GM19043 (cell line): ENCODE data around the gene LYRM2.
A peak's percentile ranks its signal among the peaks of the same experiment; 100 is the strongest.

Source experiments
- ATAC-seq: cut with Tn5 transposase; IDR thresholded peaks from one replicate; pipeline ENCODE4 v1.9.1; 2021; ENCODE audit warnings: low read depth; ENCODE audit not compliant: unreplicated experiment

Gene LYRM2

DNA sequence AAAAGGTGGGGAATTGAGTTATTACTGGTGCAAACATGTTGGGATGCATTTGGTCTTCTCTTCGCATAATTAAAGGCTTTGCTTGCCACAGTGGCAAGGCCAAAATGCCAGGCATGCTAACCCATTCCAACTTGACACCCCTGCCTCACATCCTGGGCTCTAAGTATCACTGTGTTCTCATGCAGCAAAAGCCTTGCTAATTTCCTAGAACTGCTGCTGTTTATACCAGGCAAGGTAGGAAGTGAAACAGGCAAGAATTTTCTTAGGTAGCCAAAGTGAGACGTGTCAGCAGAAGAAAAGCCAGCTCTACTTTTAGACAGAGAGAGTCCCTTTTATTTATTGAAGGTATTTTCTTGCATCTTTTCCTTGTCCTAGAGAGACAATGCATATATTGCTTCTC, 41.2 kb downstream of the LYRM2 start:
- no peak for ATAC-seq

- no peak for ATAC-seq
Measured at GRCh38 chr6:89596484-89596883, 42.1 kb downstream of the LYRM2 start.

- ATAC-seq, result peak; percentile 90
Measured at GRCh38 chr6:89596056-89596455, 42.5 kb downstream of the LYRM2 start.

DNA sequence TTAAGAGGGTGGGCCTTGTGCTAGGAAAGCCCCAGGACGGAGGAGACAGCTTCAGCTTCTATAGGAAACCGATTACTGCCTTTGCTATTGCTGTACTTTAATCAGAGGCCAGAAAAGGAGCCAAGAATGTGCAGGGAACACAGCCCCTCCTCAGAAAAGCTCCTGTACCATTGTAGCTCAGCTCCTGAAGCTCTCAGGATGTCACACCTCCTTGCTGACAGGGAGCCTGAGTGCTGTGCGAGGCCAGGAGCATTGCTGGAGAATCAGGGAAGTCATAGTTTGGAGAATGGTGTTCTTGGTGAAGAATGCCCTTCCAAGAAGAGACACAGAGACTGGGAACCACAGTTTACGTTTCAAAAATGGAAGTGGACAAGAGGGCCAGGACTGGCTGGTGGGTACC, 46.8 kb downstream of the LYRM2 start:
- no peak for ATAC-seq

GRCh38 chr6:89590133-89590532, 48.4 kb downstream of the LYRM2 start:
- ATAC-seq, result no peak

DNA sequence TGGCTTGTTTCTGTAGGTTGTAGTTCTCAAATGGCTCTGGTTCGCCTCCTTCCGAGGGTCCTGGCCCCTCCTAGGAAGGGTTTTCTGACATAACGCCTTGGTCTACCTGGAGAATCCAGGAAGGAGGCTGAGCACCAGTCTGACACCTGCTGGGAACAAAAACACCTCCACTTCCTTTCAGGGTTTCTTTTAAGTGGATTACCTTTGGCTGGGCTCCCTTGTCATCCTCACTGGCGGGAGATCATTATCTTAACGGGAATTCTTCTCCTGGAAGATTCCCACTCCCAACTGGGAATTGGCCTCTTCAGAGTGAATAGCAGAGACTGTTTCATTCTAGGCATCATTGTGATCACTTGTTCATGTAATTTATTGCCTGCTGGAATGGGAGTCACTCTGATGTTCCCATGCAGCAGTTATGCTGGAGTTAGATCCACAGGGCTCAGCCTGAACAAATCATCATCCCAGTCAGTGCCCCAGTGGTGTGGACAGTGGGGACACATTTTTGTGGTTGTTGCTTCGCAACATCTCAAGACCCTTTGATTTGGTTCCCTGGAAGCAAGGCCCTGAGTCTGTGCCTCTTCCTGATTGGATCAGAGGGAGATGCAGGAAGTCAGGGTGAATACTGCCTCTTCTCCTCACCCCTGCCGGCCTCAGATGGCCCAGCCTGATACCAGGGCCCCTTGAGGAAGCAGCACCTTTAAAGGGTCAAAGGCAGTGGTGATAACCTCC, 49.1 kb downstream of the LYRM2 start:
- ATAC-seq, result no peak

- no peak for ATAC-seq
Measured at GRCh38 chr6:89585154-89585553, 53.4 kb downstream of the LYRM2 start.

- no peak for ATAC-seq
Measured at GRCh38 chr6:89584539-89584938, 54.0 kb downstream of the LYRM2 start.

- ATAC-seq, result no peak
Measured at GRCh38 chr6:89583559-89583958, 55.0 kb downstream of the LYRM2 start.

DNA sequence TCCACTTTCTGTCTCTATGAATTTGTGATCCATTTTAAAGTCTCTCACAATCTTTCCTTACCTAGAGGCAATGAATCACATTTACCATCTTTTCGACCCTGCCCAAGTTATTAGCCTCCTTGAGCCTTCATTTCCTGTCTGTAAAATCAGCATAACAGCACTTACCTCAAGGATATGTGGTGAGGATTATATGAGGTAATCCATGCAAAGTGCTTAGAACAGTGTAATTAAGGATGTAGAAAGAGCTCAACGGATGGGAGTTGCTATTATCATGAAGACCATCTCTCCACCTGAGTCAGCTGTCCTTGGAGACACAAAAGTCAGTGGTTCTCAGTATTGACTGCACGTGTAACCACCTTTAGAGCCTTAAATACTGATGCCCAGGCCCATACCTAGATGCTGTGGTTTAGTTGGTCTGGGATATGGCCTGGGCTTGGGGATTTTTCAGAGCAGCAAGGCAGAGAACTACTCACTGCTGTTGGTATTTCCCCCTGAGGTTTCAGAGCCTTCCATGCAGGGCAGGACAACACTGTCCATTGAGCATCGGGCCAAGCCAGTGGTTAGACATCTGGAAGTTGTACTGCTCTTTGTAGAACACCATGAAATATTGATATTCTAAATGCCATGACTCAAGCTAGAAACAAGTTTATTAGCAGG, 55.8 kb downstream of the LYRM2 start:
- no peak for ATAC-seq

GRCh38 chr6:89581689-89582088, 56.9 kb downstream of the LYRM2 start:
- no peak for ATAC-seq

DNA sequence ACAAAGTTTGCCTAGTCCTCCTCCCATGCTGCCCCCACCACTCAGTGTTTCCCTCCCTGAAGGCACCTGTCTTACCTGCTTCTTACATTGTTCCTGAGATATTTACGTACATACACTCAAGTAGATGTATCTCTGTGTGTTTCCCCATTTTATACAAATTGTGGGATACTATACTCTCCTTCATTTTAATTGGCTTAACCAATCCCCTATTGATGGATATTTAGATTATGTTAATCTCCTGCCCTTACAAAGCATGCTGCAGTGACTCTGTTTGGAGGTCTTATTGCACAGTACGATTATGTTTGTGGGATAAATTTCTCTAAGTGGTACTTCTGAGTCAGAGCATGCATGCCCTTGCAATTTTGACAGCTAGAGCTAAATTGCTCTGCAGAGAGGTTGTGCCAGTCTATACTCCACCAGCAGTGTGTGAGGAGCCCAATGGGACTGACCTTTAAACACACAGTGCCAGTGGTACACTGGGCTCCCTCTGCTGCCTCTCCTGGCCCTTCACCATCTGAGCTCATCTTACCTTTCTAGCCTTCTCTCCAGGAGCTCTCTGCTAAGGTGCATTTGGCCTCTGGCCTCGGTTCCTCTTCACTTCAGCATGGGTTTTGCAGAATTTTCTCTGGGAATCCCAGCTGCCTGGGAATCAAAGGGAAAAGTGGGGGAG, 57.4 kb downstream of the LYRM2 start:
- ATAC-seq, result no peak

- ATAC-seq, result no peak
Measured at GRCh38 chr6:89575562-89575960, 63.0 kb downstream of the LYRM2 start.

- ATAC-seq, result no peak
Measured at GRCh38 chr6:89574910-89575561, 63.5 kb downstream of the LYRM2 start.

GRCh38 chr6:89567630-89568390, 70.7 kb downstream of the LYRM2 start:
- no peak for ATAC-seq

GRCh38 chr6:89566930-89567629, 71.5 kb downstream of the LYRM2 start:
- ATAC-seq, result no peak

DNA sequence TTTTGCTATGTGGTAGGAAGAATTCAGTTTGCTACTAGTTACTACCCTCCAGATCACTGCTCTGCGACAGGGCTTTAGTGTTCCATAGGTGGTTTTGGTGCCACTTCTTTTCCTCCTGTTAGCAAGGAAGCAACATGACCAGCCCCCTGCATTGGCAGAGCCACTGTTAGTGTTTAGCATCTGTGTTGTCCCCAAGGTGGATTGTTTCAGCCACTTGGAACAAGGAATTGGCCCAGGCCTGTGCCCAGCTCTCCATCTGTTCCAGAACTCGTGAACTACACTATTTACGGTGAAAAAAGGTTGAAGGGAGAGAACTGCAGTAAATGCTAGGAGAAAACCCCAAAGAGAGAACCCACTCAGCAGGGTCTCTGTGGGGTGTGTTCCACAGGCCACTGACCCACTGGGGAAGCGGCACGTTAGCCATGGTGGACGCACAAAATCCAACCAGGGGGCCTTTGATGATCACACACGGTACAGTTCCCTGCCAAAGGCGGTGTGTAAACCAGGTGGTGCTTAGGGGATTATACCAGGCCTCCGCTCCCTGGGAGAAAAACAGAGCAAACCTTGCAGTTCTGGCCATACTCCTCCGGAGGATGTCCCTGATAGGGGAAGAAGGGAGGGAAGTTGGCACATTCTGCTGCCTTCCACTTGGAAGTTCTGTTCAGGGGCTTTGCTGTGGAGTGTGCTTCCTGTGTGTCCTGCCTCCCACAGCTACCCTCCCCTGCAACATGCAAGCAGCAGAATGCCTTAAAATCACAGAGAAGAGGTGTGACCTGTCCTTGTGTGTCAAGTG, 72.3 kb downstream of the LYRM2 start:
- ATAC-seq, result no peak

GRCh38 chr6:89564752-89565427, 73.7 kb downstream of the LYRM2 start:
- no peak for ATAC-seq

DNA sequence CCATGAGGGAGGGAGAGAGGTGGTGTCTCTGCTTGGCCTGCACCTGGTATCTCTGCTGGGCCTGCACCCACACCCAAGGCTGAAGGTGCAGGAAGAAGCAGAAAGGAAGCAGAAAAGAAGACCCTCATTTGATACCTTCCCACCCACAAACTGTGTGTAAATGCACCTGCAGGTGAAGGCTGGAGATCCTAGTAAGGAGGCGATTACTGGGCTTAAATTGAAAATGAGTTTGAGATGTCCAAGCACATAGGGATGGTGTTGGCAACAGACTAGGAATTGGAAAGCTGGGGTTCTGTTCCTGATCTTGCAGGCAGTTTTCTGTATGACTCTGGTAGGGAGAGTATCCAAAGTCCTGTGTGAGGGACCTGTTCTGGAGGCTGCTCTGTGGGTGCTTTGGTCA, 74.7 kb downstream of the LYRM2 start:
- ATAC-seq, result no peak
